Endothelial cell of umbilical vein (primary cell): ENCODE data around the gene APRT. TPM values are rescaled to one million over a fixed set of nuclear protein-coding genes. Genes with fewer than 3 reads are reported as not detected.

Source experiments
- BruUV-seq: library from RNA; stranded (reverse); fragments of 400-500 nt; replicated peaks from 2 replicates; lab custom pipeline; 2021; lab: Mats Ljungman, UMichigan
- CTCF ChIA-PET: fragments of 300-600, 350-600 bp; sonication (Branson Sonifier 250); formaldehyde crosslinking; loops from one replicate; lab custom pipeline; 2021; ENCODE audit warnings: antibody characterized with exemption, inconsistent platforms; lab: Charles Lee
- POLR2A ChIA-PET: fragments of 300-600, 350-600 bp; sonication (Branson Sonifier 250); formaldehyde crosslinking; loops from one replicate; lab custom pipeline; 2021; ENCODE audit warnings: antibody characterized with exemption, inconsistent platforms; lab: Charles Lee
- DNase-seq: peaks from one replicate; pipeline ENCODE4 v3.0.0-alpha.2; 2011; ENCODE audit warnings: low read depth, low spot score
- FAIRE-seq: peaks from 2 replicates; lab custom pipeline; 2011; peaks lifted over from hg19 to GRCh38; lab: Jason Lieb, UNC
- H2AFZ ChIP-seq: 2 replicates; pipeline ENCODE4 v1.6.0; 2012; ENCODE audit warnings: low read depth, low read length, control low read depth, inconsistent platforms
- H3K27ac ChIP-seq: 2 replicates; pipeline ENCODE4 v1.5.1; 2011; ENCODE audit warnings: low read depth, mild to moderate bottlenecking, control low read depth, low read length, moderate library complexity; ENCODE audit not compliant: insufficient read depth
- H3K27me3 ChIP-seq, 2 experiments: 2 replicates each; pipeline versions ENCODE4 v1.6.0 to v1.6.1; 2011; ENCODE audit warnings: low read length in 2 of 2, mixed read lengths in 1 of 2; ENCODE audit not compliant: control insufficient read depth in 2 of 2, insufficient read depth in 2 of 2
- H3K36me3 ChIP-seq, 2 experiments: 2 replicates in 1 of 2; 3 replicates in 1 of 2; pipeline ENCODE4 v1.5.1; 2011; ENCODE audit warnings: low read length in 2 of 2, mild to moderate bottlenecking in 1 of 2, moderate library complexity in 1 of 2; ENCODE audit not compliant: control insufficient read depth in 2 of 2, insufficient read depth in 2 of 2; ENCODE audit errors: extremely low read depth in 1 of 2
- H3K4me1 ChIP-seq: 3 replicates; pipeline ENCODE4 v1.5.1; 2011; ENCODE audit warnings: mild to moderate bottlenecking, low read length; ENCODE audit not compliant: control insufficient read depth, insufficient read depth; ENCODE audit errors: extremely low read depth
- H3K4me2 ChIP-seq: 2 replicates; pipeline ENCODE4 v1.6.1; 2011; ENCODE audit warnings: low read length, control low read depth, mixed read lengths; ENCODE audit not compliant: insufficient read depth
- H3K4me3 ChIP-seq, 3 experiments: fragments of 200-600 bp in 1 of 3; sonication (generic), shearing (Covaris generic) in 1 of 3; replicated peaks in 1 of 3; 2 replicates each; pipeline ENCODE4 v1.5.1; 2011 to 2016; ENCODE audit warnings: control low read depth in 3 of 3, low read length in 3 of 3, mild to moderate bottlenecking in 2 of 3, inconsistent platforms in 1 of 3, low read depth in 1 of 3, moderate library complexity in 1 of 3; ENCODE audit not compliant: insufficient read depth in 1 of 3
- H3K79me2 ChIP-seq: 2 replicates; pipeline ENCODE4 v1.6.0; 2012; ENCODE audit warnings: low read length, inconsistent platforms; ENCODE audit not compliant: control insufficient read depth, insufficient read depth
- H3K9ac ChIP-seq: replicated peaks from 2 replicates; pipeline ENCODE3; 2011; ENCODE audit warnings: low read length, control low read depth; ENCODE audit not compliant: insufficient read depth; ENCODE audit errors: extremely low read depth
- H3K9me1 ChIP-seq: replicated peaks from 3 replicates; pipeline ENCODE4 v1.6.0; 2011; ENCODE audit warnings: mild to moderate bottlenecking, low read length; ENCODE audit not compliant: control insufficient read depth, insufficient read depth; ENCODE audit errors: extremely low read depth
- H3K9me3 ChIP-seq: replicated peaks from 2 replicates; pipeline ENCODE4 v1.5.1; 2012; ENCODE audit warnings: low read length, inconsistent platforms; ENCODE audit not compliant: control insufficient read depth, insufficient read depth
- H4K20me1 ChIP-seq: replicated peaks from 2 replicates; pipeline ENCODE3; 2011; ENCODE audit warnings: mild to moderate bottlenecking, low read length; ENCODE audit not compliant: control insufficient read depth, insufficient read depth; ENCODE audit errors: extremely low read depth
- EZH2 ChIP-seq: IDR thresholded peaks from 2 replicates; pipeline ENCODE4 v1.6.1; 2012; ENCODE audit warnings: borderline replicate concordance, low read depth, mild to moderate bottlenecking, moderate library complexity, low read length, inconsistent platforms; ENCODE audit not compliant: severe bottlenecking
- FOS ChIP-seq: IDR thresholded peaks from 2 replicates; pipeline ENCODE4 v1.6.1; 2011; ENCODE audit warnings: mild to moderate bottlenecking, low read length, moderate library complexity, borderline replicate concordance; ENCODE audit not compliant: insufficient read depth
- GATA2 ChIP-seq: IDR thresholded peaks from 2 replicates; pipeline ENCODE4 v1.7.0; 2011; ENCODE audit warnings: low read depth, mild to moderate bottlenecking, moderate library complexity, mixed read lengths, low read length; ENCODE audit not compliant: insufficient read length, insufficient read depth
- JUN ChIP-seq: IDR thresholded peaks from 2 replicates; pipeline ENCODE4 v1.6.1; 2011; ENCODE audit warnings: borderline replicate concordance, low read depth; ENCODE audit not compliant: insufficient read length, insufficient read depth
- MYC ChIP-seq: IDR thresholded peaks from one replicate; pipeline ENCODE4 v1.6.1; 2011; ENCODE audit warnings: mild to moderate bottlenecking, low read depth, low read length
- POLR2A ChIP-seq: IDR thresholded peaks from 2 replicates; pipeline ENCODE4 v1.6.1; 2012; ENCODE audit warnings: low read depth, mild to moderate bottlenecking, control low read depth, low read length
- POLR2AphosphoS5 ChIP-seq: IDR thresholded peaks from 2 replicates; pipeline ENCODE4 v1.6.1; 2012; ENCODE audit warnings: low read depth, mild to moderate bottlenecking, control low read depth, low read length, moderate library complexity; ENCODE audit not compliant: insufficient read depth
- dilution Hi-C: fragments of 300-500 bp; cut with MboI; formaldehyde crosslinking; loops from one replicate; pipeline ENCODE4 v1.15.0; 2019; ENCODE audit warnings: low sequenced_read_pairs; ENCODE audit not compliant: extremely low pct_ligation_motif_present
- intact Hi-C: fragments of 100-400 bp; cut with micrococcal nuclease; formaldehyde crosslinking; loops from one replicate; pipeline ENCODE4 v1.10.0; 2022
- polyA plus RNA-seq, 4 experiments: library from polyadenylated mRNA; depleted of rRNA in 3 of 4; stranded (reverse) in 3 of 4; unstranded in 1 of 4; fragments of >200 nt; gene quantifications; 2 replicates each; pipeline versions ENCODE4 v1.2.1 to v1.2.3, GENCODE V29; 2011 to 2012; ENCODE audit warnings: missing spikeins in 1 of 4
- total RNA-seq: library from RNA; stranded (reverse); gene quantifications from 2 replicates; pipeline ENCODE4 v1.2.3, GENCODE V29; 2021
- TF ChIP-seq, protein P1 (sequence below), 2 donors: IDR thresholded peaks; 1 replicate in 1 of 2; 2 replicates in 1 of 2; pipeline ENCODE4 v1.5.1; 2011; ENCODE audit warnings: low read length in 2 of 2, mild to moderate bottlenecking in 2 of 2, moderate library complexity in 2 of 2, control low read depth in 1 of 2, inconsistent platforms in 1 of 2, low read depth in 1 of 2; ENCODE audit not compliant: insufficient read depth in 1 of 2; ENCODE audit errors: extremely low read depth in 1 of 2
- TF ChIP-seq, protein P2 (sequence below): IDR thresholded peaks from 2 replicates; pipeline ENCODE4 v1.6.1; 2011; ENCODE audit not compliant: insufficient read depth, insufficient read length

APRT gene
- total and polyA plus RNA-seq, 2 donors (not counting 3 experiments of a cell fraction or from before 2014, with no cell fraction given): 143 to 152 TPM

DNA sequence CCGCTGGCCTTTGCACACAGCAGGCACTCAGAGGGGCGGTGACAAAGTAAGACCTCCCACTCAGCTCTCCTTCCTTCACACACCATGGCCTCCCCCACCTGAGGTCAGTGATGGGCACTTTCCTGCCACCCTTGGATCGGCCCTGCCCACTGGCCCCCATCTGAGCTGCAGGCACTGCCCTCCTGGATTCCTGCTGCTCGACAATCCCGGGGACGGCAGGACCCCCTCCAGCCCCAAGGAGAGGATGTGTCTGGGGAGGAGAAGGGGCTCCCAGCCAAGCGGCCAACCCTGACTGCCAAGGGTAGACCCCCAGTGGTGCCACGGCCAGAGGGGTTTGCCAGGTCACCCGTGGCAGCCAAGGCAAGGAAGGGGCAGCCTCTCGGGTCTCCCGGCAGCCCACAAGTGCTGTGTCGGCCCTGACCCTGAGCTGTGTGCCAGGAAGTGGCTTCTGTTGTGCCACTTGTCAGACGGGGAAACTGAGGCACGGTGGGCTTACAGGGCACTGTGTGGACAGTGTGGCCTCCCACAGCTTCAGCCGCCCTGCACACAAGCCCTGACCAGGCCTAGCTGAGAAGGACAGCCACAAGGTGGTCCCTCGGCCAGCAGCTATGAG lies 49.4 kb downstream of the APRT start:
- Histone ChIP-seq H3K4me3 (no peak overlapping the region), H3K27ac (no peak overlapping the region), H2AFZ (no peak overlapping the region), H3K4me2 (no peak overlapping the region), H3K9ac (no peak overlapping the region), H3K4me1 (peaks cover 9% of the 10 kb centered on the region), H3K27me3 (no peaks in the 10 kb centered on the region), H3K79me2 (peaks cover 94% of the 10 kb centered on the region), H4K20me1 (no peaks in the 10 kb centered on the region), H3K9me3 (no peaks in the 10 kb centered on the region), H3K9me1 (no peaks in the 10 kb centered on the region), H3K36me3 (peaks cover 0 to 17% of the 10 kb centered on the region in 2 experiments)
- intact Hi-C loops (no loop called here), dilution Hi-C loops (no loop called here)
- no peak for TF ChIP-seq EZH2
- TF ChIP-seq, protein P1, sequence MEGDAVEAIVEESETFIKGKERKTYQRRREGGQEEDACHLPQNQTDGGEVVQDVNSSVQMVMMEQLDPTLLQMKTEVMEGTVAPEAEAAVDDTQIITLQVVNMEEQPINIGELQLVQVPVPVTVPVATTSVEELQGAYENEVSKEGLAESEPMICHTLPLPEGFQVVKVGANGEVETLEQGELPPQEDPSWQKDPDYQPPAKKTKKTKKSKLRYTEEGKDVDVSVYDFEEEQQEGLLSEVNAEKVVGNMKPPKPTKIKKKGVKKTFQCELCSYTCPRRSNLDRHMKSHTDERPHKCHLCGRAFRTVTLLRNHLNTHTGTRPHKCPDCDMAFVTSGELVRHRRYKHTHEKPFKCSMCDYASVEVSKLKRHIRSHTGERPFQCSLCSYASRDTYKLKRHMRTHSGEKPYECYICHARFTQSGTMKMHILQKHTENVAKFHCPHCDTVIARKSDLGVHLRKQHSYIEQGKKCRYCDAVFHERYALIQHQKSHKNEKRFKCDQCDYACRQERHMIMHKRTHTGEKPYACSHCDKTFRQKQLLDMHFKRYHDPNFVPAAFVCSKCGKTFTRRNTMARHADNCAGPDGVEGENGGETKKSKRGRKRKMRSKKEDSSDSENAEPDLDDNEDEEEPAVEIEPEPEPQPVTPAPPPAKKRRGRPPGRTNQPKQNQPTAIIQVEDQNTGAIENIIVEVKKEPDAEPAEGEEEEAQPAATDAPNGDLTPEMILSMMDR (IDR thresholded peaks at IDR 0.05; ENCODE audit: extremely low read depth in 1 of 2, insufficient read depth in 1 of 2, low read depth in 1 of 2, low read length in 2 of 2): no peak
- no peak for TF ChIP-seq JUN
- no peak for TF ChIP-seq POLR2A
- TF ChIP-seq, protein P2, sequence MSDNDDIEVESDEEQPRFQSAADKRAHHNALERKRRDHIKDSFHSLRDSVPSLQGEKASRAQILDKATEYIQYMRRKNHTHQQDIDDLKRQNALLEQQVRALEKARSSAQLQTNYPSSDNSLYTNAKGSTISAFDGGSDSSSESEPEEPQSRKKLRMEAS: no peak
- no peak for TF ChIP-seq MYC
- TF ChIP-seq FOS: no peak
- TF ChIP-seq POLR2AphosphoS5: no peak
- TF ChIP-seq GATA2: no peak
- ChIA-PET CTCF (interaction anchor here (1.4 to 1.5 kb wide), 3 partner anchors 23 to 60 kb away, joined by 3 to 9 read pairs (median 4); partner anchors contain the start of gene PIEZO1), POLR2A (no interaction called here)
- no peak for FAIRE-seq
- no peak for DNase-seq
- no TSS peak for BruUV-seq
